GM12878 (cell line): ENCODE results near the gene NFKB2. TPM values are rescaled to one million over a fixed set of nuclear protein-coding genes. Genes with fewer than 3 reads are reported as not detected.

Experiments used
- ATAC-seq: fragments of 200-7000 bp; cut with Tn5 transposase; 3 replicates; pipeline ENCODE4 v1.9.1; 2020; ENCODE audit warnings: mild to moderate bottlenecking, moderate library complexity
- BruUV-seq: library from RNA; stranded (reverse); fragments of 400-500 nt; replicated peaks from 2 replicates; lab custom pipeline; 2021; lab: Mats Ljungman, UMichigan
- CTCF ChIA-PET: fragments of 300-600 bp; sonication (Branson Sonifier 250); formaldehyde crosslinking; extraction: SDS; loops from one replicate; lab custom pipeline; 2021; ENCODE audit warnings: inconsistent platforms; lab: Yijun Ruan, JAX
- POLR2A ChIA-PET: fragments of 350-600 bp; formaldehyde crosslinking; extraction: SDS; loops from one replicate; lab custom pipeline; 2021; ENCODE audit warnings: inconsistent platforms; lab: Charles Lee
- RAD21 ChIA-PET: fragments of 300-600 bp; sonication (Branson Sonifier 250); formaldehyde crosslinking; loops from one replicate; lab custom pipeline; 2023; ENCODE audit warnings: antibody characterized with exemption; ENCODE audit not compliant: unreplicated experiment; lab: Charles Lee
- SMC1A ChIA-PET: fragments of 300-600 bp; sonication (Branson Sonifier 250); formaldehyde crosslinking; loops from one replicate; lab custom pipeline; 2023; ENCODE audit not compliant: unreplicated experiment, uncharacterized antibody; lab: Charles Lee
- DNase-seq: peaks from one replicate; pipeline ENCODE4 v3.0.0-alpha.2; 2011; ENCODE audit warnings: low read depth, low spot score
- FAIRE-seq: peaks from 3 replicates; lab custom pipeline; 2011; peaks lifted over from hg19 to GRCh38; lab: Jason Lieb, UNC
- H2AFZ ChIP-seq: 2 replicates; pipeline ENCODE4 v1.6.0; 2011; ENCODE audit warnings: low read depth, low read length, control low read depth; ENCODE audit not compliant: control insufficient read depth
- H3K27ac ChIP-seq: 2 replicates; pipeline ENCODE4 v1.5.1; 2011; ENCODE audit warnings: control low read depth; ENCODE audit not compliant: control insufficient read depth, insufficient read depth
- H3K27me3 ChIP-seq, 2 experiments: replicated peaks in 1 of 2; 2 replicates each; pipeline versions ENCODE4 v1.6.0 to v1.6.1; 2011; ENCODE audit warnings: low read length in 1 of 2; ENCODE audit not compliant: control insufficient read depth in 2 of 2, insufficient read depth in 2 of 2
- H3K36me3 ChIP-seq, 2 experiments: 2 replicates each; pipeline ENCODE4 v1.5.1; 2011; ENCODE audit warnings: low read length in 1 of 2; ENCODE audit not compliant: control insufficient read depth in 2 of 2, insufficient read depth in 2 of 2
- H3K4me1 ChIP-seq: 2 replicates; pipeline ENCODE4 v1.6.1; 2011; ENCODE audit warnings: mild to moderate bottlenecking, low read length, moderate library complexity, mixed read lengths; ENCODE audit not compliant: control insufficient read depth, insufficient read depth
- H3K4me2 ChIP-seq: 2 replicates; pipeline ENCODE4 v1.6.0; 2011; ENCODE audit warnings: control low read depth; ENCODE audit not compliant: control insufficient read depth, insufficient read depth
- H3K4me3 ChIP-seq: fragments of 200-600 bp; sonication (generic); 2 replicates; pipeline ENCODE4 v1.5.1; 2016
- H3K79me2 ChIP-seq: 2 replicates; pipeline ENCODE4 v1.6.0; 2011; ENCODE audit warnings: low read length; ENCODE audit not compliant: control insufficient read depth, insufficient read depth
- H3K9ac ChIP-seq: 2 replicates; pipeline ENCODE4 v1.8.0; 2011; ENCODE audit warnings: low read length, control low read depth, mixed read lengths; ENCODE audit not compliant: control insufficient read depth, insufficient read depth
- H3K9me3 ChIP-seq: replicated peaks from 3 replicates; pipeline ENCODE4 v1.5.1; 2011; ENCODE audit warnings: mild to moderate bottlenecking, low read length; ENCODE audit not compliant: control insufficient read depth, insufficient read depth
- H4K20me1 ChIP-seq: 2 replicates; pipeline ENCODE4 v1.6.0; 2011; ENCODE audit not compliant: control insufficient read depth, insufficient read depth
- BACH1 ChIP-seq: fragments of 450-650 bp; IDR thresholded peaks from 2 replicates; pipeline ENCODE4 v1.6.1; 2017; ENCODE audit warnings: mild to moderate bottlenecking, borderline replicate concordance
- CBX5 ChIP-seq: sonication (generic); IDR thresholded peaks from 2 replicates; pipeline ENCODE4 v1.6.1; 2016; ENCODE audit warnings: low read depth, moderate library complexity, mild to moderate bottlenecking, inconsistent platforms
- CREB1 ChIP-seq: IDR thresholded peaks from 2 replicates; pipeline ENCODE4 v1.6.1; 2012; ENCODE audit warnings: low read depth, mild to moderate bottlenecking, inconsistent platforms
- CTCF ChIP-seq, 3 experiments: IDR thresholded peaks in 2 of 3; conservative IDR thresholded peaks in 1 of 3; 2 replicates each; pipeline ENCODE4 v1.5.1; 2011; ENCODE audit warnings: low read depth in 3 of 3, low read length in 3 of 3, mild to moderate bottlenecking in 3 of 3, control low read depth in 2 of 3, moderate library complexity in 2 of 3, inconsistent platforms in 1 of 3, mixed read lengths in 1 of 3; ENCODE audit not compliant: control insufficient read depth in 2 of 3, insufficient read depth in 1 of 3; ENCODE audit errors: extremely low read depth in 1 of 3
- HSF1 ChIP-seq: fragments of 150-350 bp; IDR thresholded peaks from 2 replicates; pipeline ENCODE4 v1.6.1; 2014; ENCODE audit warnings: mild to moderate bottlenecking, low read depth, low read length
- IKZF1 ChIP-seq: fragments of 450-650 bp; conservative IDR thresholded peaks from 2 replicates; pipeline ENCODE4 v1.6.1; 2017; ENCODE audit warnings: antibody characterized with exemption, mild to moderate bottlenecking
- IKZF2 ChIP-seq, 2 experiments: fragments of 450-650 bp; IDR thresholded peaks; 2 replicates each; pipeline ENCODE4 v1.6.1; 2017; ENCODE audit warnings: mild to moderate bottlenecking in 2 of 2, moderate library complexity in 2 of 2
- IRF4 ChIP-seq: IDR thresholded peaks from 2 replicates; pipeline ENCODE4 v1.6.1; 2011; ENCODE audit warnings: low read depth, low read length
- JUNB ChIP-seq: IDR thresholded peaks from 2 replicates; pipeline ENCODE4 v1.6.1; 2016; ENCODE audit warnings: antibody characterized with exemption, mild to moderate bottlenecking
- NRF1 ChIP-seq: conservative IDR thresholded peaks from 2 replicates; pipeline ENCODE4 v1.6.1; 2011; ENCODE audit warnings: mild to moderate bottlenecking, low read depth, low read length, improper control_type of control experiment
- RAD51 ChIP-seq: fragments of 450-650 bp; IDR thresholded peaks from 2 replicates; pipeline ENCODE4 v1.6.1; 2016; ENCODE audit warnings: moderate library complexity, mild to moderate bottlenecking, inconsistent platforms
- RBBP5 ChIP-seq: fragments of 200-600 bp; sonication (generic); conservative IDR thresholded peaks from 2 replicates; pipeline ENCODE4 v1.6.1; 2016
- TBL1XR1 ChIP-seq: IDR thresholded peaks from 2 replicates; pipeline ENCODE4 v1.6.1; 2012; ENCODE audit warnings: low read depth, low read length, improper control_type of control experiment
- USF1 ChIP-seq: IDR thresholded peaks from 2 replicates; pipeline ENCODE4 v1.6.1; 2011; ENCODE audit warnings: borderline replicate concordance, low read depth, mild to moderate bottlenecking, moderate library complexity, mixed read lengths, low read length; ENCODE audit not compliant: insufficient read depth; ENCODE audit errors: extremely low read length
- USF2 ChIP-seq: IDR thresholded peaks from 2 replicates; pipeline ENCODE4 v1.6.1; 2011; ENCODE audit warnings: low read depth, low read length, improper control_type of control experiment, borderline replicate concordance
- WGBS: methylation state at CpG from one replicate; pipeline ENCODE4 v1.1.6; 2016; ENCODE audit warnings: low lambda C conversion rate; ENCODE audit not compliant: insufficient replicate concordance, insufficient coverage; ENCODE audit errors: missing lambda C conversion rate; 5-methylcytosine and 5-hydroxymethylcytosine counted together
- in situ Hi-C: fragments of 300-500 bp; cut with MboI; formaldehyde crosslinking; loops from 9 replicates; pipeline ENCODE4 v1.14.3; 2018; ENCODE audit warnings: mixed read lengths
- intact Hi-C: fragments of 100-400 bp; cut with micrococcal nuclease; formaldehyde crosslinking; loops from one replicate; pipeline ENCODE4 v1.14.2; 2022; ENCODE audit not compliant: unreplicated experiment
- polyA plus RNA-seq, 11 experiments: library from polyadenylated mRNA; depleted of rRNA in 4 of 11; unstranded in 6 of 11; stranded (reverse) in 5 of 11; fragments of >200 nt; fragmentation: Nextera tagmentation in 4 of 11; fragmentation: Illumina TruSeq in 1 of 11; extraction: Ambion mirVana in 4 of 11; extraction: Trizol in 1 of 11; gene quantifications; 1 replicate in 1 of 11; 2 replicates in 10 of 11; pipeline versions ENCODE4 v1.2.1 to v1.2.3, GENCODE V29; 2011 to 2016; ENCODE audit warnings: inconsistent platforms in 2 of 11, missing spikeins in 2 of 11, low read depth in 1 of 11
- total RNA-seq, 4 experiments: library from RNA; depleted of rRNA in 3 of 4; stranded (reverse); fragments of >200 nt in 3 of 4; fragmentation: Illumina TruSeq in 1 of 4; extraction: Trizol in 1 of 4; gene quantifications; 2 replicates each; pipeline versions ENCODE4 v1.2.1 to v1.2.3, GENCODE V29; 2013 to 2021

Gene NFKB2
- total and polyA plus RNA-seq, 10 of the 15 experiments (the other 5 are each of a cell fraction or from before 2014, with no cell fraction given), result 0.56 to 144 (median 49.4) TPM

GRCh38 chr10:102358712-102359382 is 36.7 kb upstream of the NFKB2 start:
- FAIRE-seq, result no peak
- Histone ChIP-seq H3K9me3 (no peaks in the 10 kb centered on the region), H2AFZ (no peak overlapping the region), H4K20me1 (no peaks in the 10 kb centered on the region), H3K9ac (no peak overlapping the region), H3K79me2 (no peaks in the 10 kb centered on the region), H3K4me2 (no peak overlapping the region), H3K36me3 (peaks cover 29 to 34% of the 10 kb centered on the region in 2 experiments), H3K4me1 (no peaks in the 10 kb centered on the region), H3K27me3 (no peaks in the 10 kb centered on the region), H3K4me3 (no peak overlapping the region), H3K27ac (no peak overlapping the region)
- no peak for ATAC-seq
- ChIA-PET SMC1A (interaction anchor here (1.0 to 1.9 kb wide), 3 partner anchors 10 to 132 kb away, joined by 3 to 8 read pairs (median 4); no protein-coding TSS in a partner anchor), POLR2A (interaction anchor here (0.6 to 0.7 kb wide), 2 partner anchors 75 to 161 kb away, joined by 5 to 7 read pairs; no protein-coding TSS in a partner anchor), RAD21 (interaction anchor here (10.2 kb wide), 1 partner anchor 129 kb away, joined by 256 read pairs; the partner anchor contains the start of gene ELOVL3), CTCF (interaction anchor here (0.6 to 21.7 kb wide), 5 partner anchors 25 to 191 kb away, joined by 3 to 632 read pairs (median 8); partner anchors contain the start of gene ELOVL3)
- in situ Hi-C loops, result loop anchor here (5.0 kb wide), 1 partner anchor 192 kb away; no protein-coding TSS in a partner anchor
- no peak for DNase-seq
- intact Hi-C loops, result no loop called here
- WGBS, result 76% methylated on average over 4 of the region's 4 CpGs
- no TSS peak for BruUV-seq
- no peak for TF ChIP-seq NRF1
- no peak for TF ChIP-seq IKZF1
- TF ChIP-seq CBX5, result no peak
- TF ChIP-seq RBBP5, result no peak
- no peak for TF ChIP-seq BACH1
- TF ChIP-seq CREB1, result no peak
- TF ChIP-seq HSF1, result no peak
- no peak for TF ChIP-seq JUNB
- no peak for TF ChIP-seq TBL1XR1
- TF ChIP-seq USF1, result no peak
- no peak for TF ChIP-seq CTCF (IDR thresholded peaks at IDR 0.05 in 2 of 3, conservative IDR thresholded peaks at IDR 0.05 in 1 of 3; ENCODE audit: control insufficient read depth in 2 of 3, extremely low read depth in 1 of 3, insufficient read depth in 1 of 3, low read depth in 3 of 3, low read length in 3 of 3)
- no peak for TF ChIP-seq IRF4
- no peak for TF ChIP-seq IKZF2 (IDR thresholded peaks at IDR 0.05)
- TF ChIP-seq USF2, result no peak
- TF ChIP-seq RAD51, result no peak
